Measurements from ENCODE around the gene ZBTB5.

GRCh38 chr9:37404590-37404989, 60.7 kb downstream of the ZBTB5 start:
- TF ChIP-seq POLR2A (IDR thresholded peaks at IDR 0.05) (no peak), CTCF (IDR thresholded peaks at IDR 0.05 in 4 of 5, conservative IDR thresholded peaks at IDR 0.05 in 1 of 5) (no peak)

Measured in gastrocnemius medialis (tissue), 4 donors.